Measurements from ENCODE around the gene GPR17. TPM values are rescaled to one million over a fixed set of nuclear protein-coding genes. Genes with fewer than 3 reads are reported as not detected.

Gene GPR17
- total and polyA plus RNA-seq, 9 of the 15 experiments (the other 6 are each of a cell fraction or from before 2014, with no cell fraction given), result not detected

DNA sequence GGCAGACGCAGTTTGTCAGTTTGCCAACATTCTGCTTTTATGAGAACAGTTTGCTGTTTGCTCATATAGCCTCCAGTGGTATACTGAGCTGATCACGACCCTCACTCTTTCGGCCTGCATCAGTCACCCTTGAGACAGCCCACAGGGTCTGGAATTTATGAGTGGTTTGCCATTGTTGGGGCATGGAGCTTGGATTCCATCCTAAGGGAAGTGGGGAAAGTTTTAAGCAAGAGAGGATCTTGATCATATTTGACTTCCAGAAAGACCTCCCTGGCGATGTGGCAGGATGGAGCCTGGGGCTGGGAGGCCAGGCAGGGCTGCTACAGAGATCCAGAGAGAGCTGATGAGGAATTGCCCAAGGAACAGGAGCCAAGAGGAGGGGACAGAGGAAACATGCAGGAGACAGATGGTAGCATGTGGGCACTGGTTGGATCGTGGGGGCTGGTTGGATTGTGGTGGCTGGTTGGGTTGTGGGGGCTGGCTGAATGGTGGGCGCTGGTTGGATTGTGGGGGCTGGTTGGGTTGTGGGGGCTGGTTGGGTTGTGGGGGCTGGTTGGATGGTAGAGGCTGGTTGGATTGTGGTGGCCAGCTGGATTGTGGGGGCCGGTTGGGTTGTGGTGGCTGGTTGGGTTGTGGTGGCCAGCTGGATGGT, 27.3 kb upstream of the GPR17 start (continued):
- TF ChIP-seq, protein P1, sequence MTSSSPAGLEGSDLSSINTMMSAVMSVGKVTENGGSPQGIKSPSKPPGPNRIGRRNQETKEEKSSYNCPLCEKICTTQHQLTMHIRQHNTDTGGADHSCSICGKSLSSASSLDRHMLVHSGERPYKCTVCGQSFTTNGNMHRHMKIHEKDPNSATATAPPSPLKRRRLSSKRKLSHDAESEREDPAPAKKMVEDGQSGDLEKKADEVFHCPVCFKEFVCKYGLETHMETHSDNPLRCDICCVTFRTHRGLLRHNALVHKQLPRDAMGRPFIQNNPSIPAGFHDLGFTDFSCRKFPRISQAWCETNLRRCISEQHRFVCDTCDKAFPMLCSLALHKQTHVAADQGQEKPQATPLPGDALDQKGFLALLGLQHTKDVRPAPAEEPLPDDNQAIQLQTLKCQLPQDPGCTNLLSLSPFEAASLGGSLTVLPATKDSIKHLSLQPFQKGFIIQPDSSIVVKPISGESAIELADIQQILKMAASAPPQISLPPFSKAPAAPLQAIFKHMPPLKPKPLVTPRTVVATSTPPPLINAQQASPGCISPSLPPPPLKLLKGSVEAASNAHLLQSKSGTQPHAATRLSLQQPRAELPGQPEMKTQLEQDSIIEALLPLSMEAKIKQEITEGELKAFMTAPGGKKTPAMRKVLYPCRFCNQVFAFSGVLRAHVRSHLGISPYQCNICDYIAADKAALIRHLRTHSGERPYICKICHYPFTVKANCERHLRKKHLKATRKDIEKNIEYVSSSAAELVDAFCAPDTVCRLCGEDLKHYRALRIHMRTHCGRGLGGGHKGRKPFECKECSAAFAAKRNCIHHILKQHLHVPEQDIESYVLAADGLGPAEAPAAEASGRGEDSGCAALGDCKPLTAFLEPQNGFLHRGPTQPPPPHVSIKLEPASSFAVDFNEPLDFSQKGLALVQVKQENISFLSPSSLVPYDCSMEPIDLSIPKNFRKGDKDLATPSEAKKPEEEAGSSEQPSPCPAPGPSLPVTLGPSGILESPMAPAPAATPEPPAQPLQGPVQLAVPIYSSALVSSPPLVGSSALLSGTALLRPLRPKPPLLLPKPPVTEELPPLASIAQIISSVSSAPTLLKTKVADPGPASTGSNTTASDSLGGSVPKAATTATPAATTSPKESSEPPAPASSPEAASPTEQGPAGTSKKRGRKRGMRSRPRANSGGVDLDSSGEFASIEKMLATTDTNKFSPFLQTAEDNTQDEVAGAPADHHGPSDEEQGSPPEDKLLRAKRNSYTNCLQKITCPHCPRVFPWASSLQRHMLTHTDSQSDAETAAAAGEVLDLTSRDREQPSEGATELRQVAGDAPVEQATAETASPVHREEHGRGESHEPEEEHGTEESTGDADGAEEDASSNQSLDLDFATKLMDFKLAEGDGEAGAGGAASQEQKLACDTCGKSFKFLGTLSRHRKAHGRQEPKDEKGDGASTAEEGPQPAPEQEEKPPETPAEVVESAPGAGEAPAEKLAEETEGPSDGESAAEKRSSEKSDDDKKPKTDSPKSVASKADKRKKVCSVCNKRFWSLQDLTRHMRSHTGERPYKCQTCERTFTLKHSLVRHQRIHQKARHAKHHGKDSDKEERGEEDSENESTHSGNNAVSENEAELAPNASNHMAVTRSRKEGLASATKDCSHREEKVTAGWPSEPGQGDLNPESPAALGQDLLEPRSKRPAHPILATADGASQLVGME (CRISPR knock-in tag; IDR thresholded peaks at IDR 0.05), result no peak
- TF ChIP-seq, protein P2, sequence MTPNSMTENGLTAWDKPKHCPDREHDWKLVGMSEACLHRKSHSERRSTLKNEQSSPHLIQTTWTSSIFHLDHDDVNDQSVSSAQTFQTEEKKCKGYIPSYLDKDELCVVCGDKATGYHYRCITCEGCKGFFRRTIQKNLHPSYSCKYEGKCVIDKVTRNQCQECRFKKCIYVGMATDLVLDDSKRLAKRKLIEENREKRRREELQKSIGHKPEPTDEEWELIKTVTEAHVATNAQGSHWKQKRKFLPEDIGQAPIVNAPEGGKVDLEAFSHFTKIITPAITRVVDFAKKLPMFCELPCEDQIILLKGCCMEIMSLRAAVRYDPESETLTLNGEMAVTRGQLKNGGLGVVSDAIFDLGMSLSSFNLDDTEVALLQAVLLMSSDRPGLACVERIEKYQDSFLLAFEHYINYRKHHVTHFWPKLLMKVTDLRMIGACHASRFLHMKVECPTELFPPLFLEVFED (CRISPR knock-in tag; conservative IDR thresholded peaks at IDR 0.05), result no peak

All from K562 (cell line).